Measurements from ENCODE around the gene CYP4A22. TPM values are rescaled to one million over a fixed set of nuclear protein-coding genes. Genes with fewer than 3 reads are reported as not detected.
A peak's percentile ranks its signal among the peaks of the same experiment; 100 is the strongest.

The CYP4A22 gene
- total and polyA plus RNA-seq, 2 donors (not counting 3 experiments of a cell fraction or from before 2014, with no cell fraction given), result not detected

GRCh38 chr1:47175227-47175934 is 38.1 kb downstream of the CYP4A22 start:
- Histone ChIP-seq H3K27me3 (ENCODE audit: control insufficient read depth in 2 of 2, insufficient read depth in 2 of 2, low read length in 2 of 2) (no peaks in the 10 kb centered on the region), H2AFZ (ENCODE audit: low read depth, low read length) (no peak overlapping the region), H3K4me2 (ENCODE audit: insufficient read depth, low read length) (no peak overlapping the region), H3K4me1 (ENCODE audit: control insufficient read depth, extremely low read depth, insufficient read depth, low read length) (peaks cover 6% of the 10 kb centered on the region), H3K4me3 (replicated peaks in 1 of 3; ENCODE audit: insufficient read depth in 1 of 3, low read depth in 1 of 3, low read length in 3 of 3) (no peak overlapping the region), H3K79me2 (ENCODE audit: control insufficient read depth, insufficient read depth, low read length) (no peaks in the 10 kb centered on the region), H4K20me1 (replicated peaks; ENCODE audit: control insufficient read depth, extremely low read depth, insufficient read depth, low read length) (no peaks in the 10 kb centered on the region), H3K9ac (replicated peaks; ENCODE audit: extremely low read depth, insufficient read depth, low read length) (no peak overlapping the region), H3K9me1 (replicated peaks; ENCODE audit: control insufficient read depth, extremely low read depth, insufficient read depth, low read length) (no peaks in the 10 kb centered on the region), H3K27ac (ENCODE audit: insufficient read depth, low read depth, low read length) (no peak overlapping the region), H3K9me3 (replicated peaks; ENCODE audit: control insufficient read depth, insufficient read depth, low read length) (no peaks in the 10 kb centered on the region), H3K36me3 (ENCODE audit: control insufficient read depth in 2 of 2, extremely low read depth in 1 of 2, insufficient read depth in 2 of 2, low read length in 2 of 2) (no peaks in the 10 kb centered on the region)
- no peak for TF ChIP-seq GATA2 (IDR thresholded peaks at IDR 0.05; ENCODE audit: insufficient read depth, insufficient read length, low read depth, low read length)
- TF ChIP-seq MYC (IDR thresholded peaks at IDR 0.05; ENCODE audit: low read depth, low read length), result no peak
- no peak for TF ChIP-seq EZH2 (IDR thresholded peaks at IDR 0.05; ENCODE audit: borderline replicate concordance, low read depth, low read length, severe bottlenecking)
- TF ChIP-seq FOS (IDR thresholded peaks at IDR 0.05; ENCODE audit: borderline replicate concordance, insufficient read depth, low read length), result no peak
- no peak for TF ChIP-seq POLR2A (IDR thresholded peaks at IDR 0.05; ENCODE audit: low read depth, low read length)
- peak; percentile 90 to 93 for TF ChIP-seq CTCF (IDR thresholded peaks at IDR 0.05; ENCODE audit: extremely low read depth in 1 of 2, insufficient read depth in 1 of 2, low read depth in 1 of 2, low read length in 2 of 2)
- TF ChIP-seq, protein P1, sequence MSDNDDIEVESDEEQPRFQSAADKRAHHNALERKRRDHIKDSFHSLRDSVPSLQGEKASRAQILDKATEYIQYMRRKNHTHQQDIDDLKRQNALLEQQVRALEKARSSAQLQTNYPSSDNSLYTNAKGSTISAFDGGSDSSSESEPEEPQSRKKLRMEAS (IDR thresholded peaks at IDR 0.05; ENCODE audit: insufficient read depth, insufficient read length), result no peak
- TF ChIP-seq POLR2AphosphoS5 (IDR thresholded peaks at IDR 0.05; ENCODE audit: insufficient read depth, low read depth, low read length), result no peak
- BruUV-seq (replicated peaks), result no TSS peak
- POLR2A ChIA-PET, result no interaction called here
- intact Hi-C loops (cut with micrococcal nuclease) (loop anchor here (2.0 to 5.0 kb wide), 3 partner anchors 75 to 482 kb away; no protein-coding TSS in a partner anchor), dilution Hi-C loops (cut with MboI; ENCODE audit: extremely low pct_ligation_motif_present, low sequenced_read_pairs) (no loop called here)
- DNase-seq (ENCODE audit: low read depth, low spot score) (peak; percentile 69), FAIRE-seq (peak; percentile 96)
- CTCF ChIA-PET, result interaction anchor here (0.6 to 2.3 kb wide), 19 partner anchors 9 to 551 kb away, joined by 3 to 16 read pairs (median 4); partner anchors contain the start of genes CMPK1 and PDZK1IP1
